GM23338 (cell line): ENCODE results near the gene ICAM5. TPM values are rescaled to one million over a fixed set of nuclear protein-coding genes. Genes with fewer than 3 reads are reported as not detected.
"Not testable (repeated sequence)": the region's sequence is repeated elsewhere in the genome, so short reads cannot be mapped to it uniquely, and the experiment has no call there.

Source experiments
- ATAC-seq: fragments of 200-7000 bp; cut with Tn5 transposase; 3 replicates; pipeline ENCODE4 v1.9.1; 2020
- DNase-seq: peaks from one replicate; pipeline ENCODE4 v3.0.0-alpha.2; 2015; ENCODE audit warnings: low spot score
- H2AFZ ChIP-seq: fragments of 200-600 bp; sonication (generic); 2 replicates; pipeline ENCODE4 v1.8.0; 2016; ENCODE audit warnings: antibody characterized with exemption, mild to moderate bottlenecking, moderate library complexity
- H3F3A ChIP-seq: fragments of 200-600 bp; sonication (generic); replicated peaks from 2 replicates; pipeline ENCODE4 v1.8.0; 2017; ENCODE audit warnings: antibody characterized with exemption, mixed run types, low read depth
- H3K27ac ChIP-seq: fragments of 200-600 bp; sonication (generic); 2 replicates; pipeline ENCODE4 v1.6.1; 2016; ENCODE audit warnings: low read depth
- H3K27me3 ChIP-seq: fragments of 200-600 bp; sonication (generic); 2 replicates; pipeline ENCODE4 v1.8.0; 2016; ENCODE audit warnings: mild to moderate bottlenecking, mixed run types, moderate library complexity; ENCODE audit not compliant: insufficient read depth
- H3K36me3 ChIP-seq: fragments of 200-600 bp; sonication (generic); 2 replicates; pipeline ENCODE4 v1.8.0; 2016; ENCODE audit warnings: mild to moderate bottlenecking; ENCODE audit not compliant: insufficient read depth
- H3K4me1 ChIP-seq: fragments of 200-600 bp; sonication (generic); 2 replicates; pipeline ENCODE4 v1.8.0; 2016; ENCODE audit warnings: mild to moderate bottlenecking, moderate library complexity; ENCODE audit not compliant: insufficient read depth
- H3K4me2 ChIP-seq: fragments of 200-600 bp; sonication (generic); 2 replicates; pipeline ENCODE4 v1.7.1; 2017; ENCODE audit warnings: mixed run types
- H3K4me3 ChIP-seq: fragments of 200-600 bp; sonication (generic); 2 replicates; pipeline ENCODE4 v1.6.1; 2016; ENCODE audit warnings: mixed run types
- H3K79me2 ChIP-seq: fragments of 200-600 bp; sonication (generic); replicated peaks from 2 replicates; pipeline ENCODE4 v1.8.0; 2017; ENCODE audit warnings: mild to moderate bottlenecking; ENCODE audit not compliant: insufficient read depth
- H3K9me2 ChIP-seq: fragments of 200-600 bp; sonication (generic); 2 replicates; pipeline ENCODE4 v1.8.0; 2017; ENCODE audit not compliant: insufficient read depth
- H4K20me1 ChIP-seq: fragments of 200-600 bp; sonication (generic); replicated peaks from 2 replicates; pipeline ENCODE4 v1.8.0; 2017; ENCODE audit warnings: mild to moderate bottlenecking; ENCODE audit not compliant: insufficient read depth
- H3K27ac Mint-ChIP-seq: 2 replicates; pipeline ENCODE4 v1.8.0; 2020; ENCODE audit warnings: inconsistent platforms, mild to moderate bottlenecking, moderate library complexity, mixed read lengths
- H3K27me3 Mint-ChIP-seq: 3 replicates; pipeline ENCODE4 v1.8.0; 2022; ENCODE audit warnings: low read depth, mild to moderate bottlenecking, moderate library complexity, mixed read lengths, inconsistent platforms; ENCODE audit not compliant: insufficient read depth, poor library complexity
- H3K36me3 Mint-ChIP-seq: 3 replicates; pipeline ENCODE4 v1.8.0; 2021; ENCODE audit warnings: low read depth, mild to moderate bottlenecking, inconsistent platforms, moderate library complexity, mixed read lengths
- H3K4me1 Mint-ChIP-seq: 3 replicates; pipeline ENCODE4 v1.8.0; 2020; ENCODE audit warnings: mild to moderate bottlenecking, inconsistent platforms, mixed read lengths
- H3K4me3 Mint-ChIP-seq: 3 replicates; pipeline ENCODE4 v1.8.0; 2021; ENCODE audit warnings: moderate library complexity, mild to moderate bottlenecking, inconsistent platforms, mixed read lengths
- H3K9me3 Mint-ChIP-seq: 3 replicates; pipeline ENCODE4 v1.8.0; 2020; ENCODE audit warnings: moderate library complexity, mild to moderate bottlenecking, inconsistent platforms, mixed read lengths
- EZH2phosphoT487 ChIP-seq: fragments of 200-600 bp; sonication (generic); IDR thresholded peaks from one replicate; pipeline ENCODE4 v1.8.1; 2018; ENCODE audit warnings: antibody characterized with exemption; ENCODE audit not compliant: unreplicated experiment
- NANOG ChIP-seq: IDR thresholded peaks from 2 replicates; pipeline ENCODE4 v1.6.1; 2016; ENCODE audit warnings: antibody characterized with exemption, borderline replicate concordance
- POLR2AphosphoS5 ChIP-seq: IDR thresholded peaks from 2 replicates; pipeline ENCODE4 v1.6.1; 2016; ENCODE audit warnings: antibody characterized with exemption, low read depth
- REST ChIP-seq: IDR thresholded peaks from one replicate; pipeline ENCODE4 v1.6.1; 2018; ENCODE audit warnings: antibody characterized with exemption; ENCODE audit not compliant: unreplicated experiment
- ZNF331 ChIP-seq: fragments of 250-450 bp; sonication (Bioruptor Pico); IDR thresholded peaks from 2 replicates; pipeline ENCODE4 v1.5.0; 2020; ENCODE audit warnings: low read depth, mild to moderate bottlenecking, moderate library complexity
- polyA plus RNA-seq: library from polyadenylated mRNA; unstranded; fragments of >200 nt; fragmentation: Nextera tagmentation; extraction: Ambion mirVana; gene quantifications from 2 replicates; pipeline ENCODE4 v1.2.1, GENCODE V29; 2016
- total RNA-seq: library from RNA; depleted of rRNA; stranded (reverse); fragments of >200 nt; shearing (Covaris generic); gene quantifications from 2 replicates; pipeline ENCODE4 v1.2.3, GENCODE V29; 2014
- TF ChIP-seq, protein P1 (sequence below), 2 experiments: fragments of 200-600 bp in 1 of 2; sonication (generic) in 1 of 2; conservative IDR thresholded peaks; 2 replicates each; pipeline versions ENCODE4 v1.5.1 to v1.6.1; 2016 to 2017; ENCODE audit warnings: antibody characterized with exemption in 2 of 2, low read depth in 2 of 2, mild to moderate bottlenecking in 2 of 2, moderate library complexity in 1 of 2

The ICAM5 gene
- total and polyA plus RNA-seq, 2 experiments from 2014 or later: 0.47 to 4.6 TPM

- peaks cover 19% of the 10 kb centered on the region for H3K27me3 Mint-ChIP-seq
- H2AFZ ChIP-seq: no peak overlapping the region
- H3K27ac ChIP-seq: no peak overlapping the region
These were observed 45.7 kb downstream of the ICAM5 start for GRCh38 chr19:10335352-10335985.

GRCh38 chr19:10336725-10337124 is 47.0 kb downstream of the ICAM5 start:
- Histone ChIP-seq H3K4me1 (peaks cover 32% of the 10 kb centered on the region; the same call in 1 of the 2 replicates), H3K79me2 (peaks cover 15% of the 10 kb centered on the region), H4K20me1 (peaks cover 10% of the 10 kb centered on the region)
- Mint-ChIP-seq H3K4me1 (peaks cover 25% of the 10 kb centered on the region), H3K27me3 (peaks cover 19% of the 10 kb centered on the region)
- not testable (repeated sequence) for H3K27me3 ChIP-seq, H3F3A ChIP-seq, H3K4me3 Mint-ChIP-seq, H3K36me3 Mint-ChIP-seq, H3K4me3 ChIP-seq, H3K4me2 ChIP-seq, H3K27ac Mint-ChIP-seq, H3K36me3 ChIP-seq, H2AFZ ChIP-seq, H3K27ac ChIP-seq, H3K9me3 Mint-ChIP-seq, H3K9me2 ChIP-seq, ATAC-seq, DNase-seq

More at GRCh38 chr19:10335352-10335985, 45.7 kb downstream of the ICAM5 start:
- peak overlapping the region; percentile 93 for H3K4me2 ChIP-seq
- peaks cover 6% of the 10 kb centered on the region; the same call in 1 of the 2 replicates for H3F3A ChIP-seq
- peaks cover 10% of the 10 kb centered on the region for H4K20me1 ChIP-seq
- H3K27ac Mint-ChIP-seq: no peak overlapping the region
- H3K4me3 ChIP-seq: peak overlapping the region; percentile 99
- H3K4me1 ChIP-seq: peaks cover 32% of the 10 kb centered on the region; the same call in 1 of the 2 replicates
- DNase-seq: peak; percentile 52
- H3K9me2 ChIP-seq: no peaks in the 10 kb centered on the region
- H3K4me3 Mint-ChIP-seq: peak overlapping the region; percentile 98
- peaks cover 21% of the 10 kb centered on the region for H3K4me1 Mint-ChIP-seq
- H3K36me3 ChIP-seq: no peaks in the 10 kb centered on the region
- H3K79me2 ChIP-seq: peaks cover 25% of the 10 kb centered on the region
- TF ChIP-seq, protein P1, sequence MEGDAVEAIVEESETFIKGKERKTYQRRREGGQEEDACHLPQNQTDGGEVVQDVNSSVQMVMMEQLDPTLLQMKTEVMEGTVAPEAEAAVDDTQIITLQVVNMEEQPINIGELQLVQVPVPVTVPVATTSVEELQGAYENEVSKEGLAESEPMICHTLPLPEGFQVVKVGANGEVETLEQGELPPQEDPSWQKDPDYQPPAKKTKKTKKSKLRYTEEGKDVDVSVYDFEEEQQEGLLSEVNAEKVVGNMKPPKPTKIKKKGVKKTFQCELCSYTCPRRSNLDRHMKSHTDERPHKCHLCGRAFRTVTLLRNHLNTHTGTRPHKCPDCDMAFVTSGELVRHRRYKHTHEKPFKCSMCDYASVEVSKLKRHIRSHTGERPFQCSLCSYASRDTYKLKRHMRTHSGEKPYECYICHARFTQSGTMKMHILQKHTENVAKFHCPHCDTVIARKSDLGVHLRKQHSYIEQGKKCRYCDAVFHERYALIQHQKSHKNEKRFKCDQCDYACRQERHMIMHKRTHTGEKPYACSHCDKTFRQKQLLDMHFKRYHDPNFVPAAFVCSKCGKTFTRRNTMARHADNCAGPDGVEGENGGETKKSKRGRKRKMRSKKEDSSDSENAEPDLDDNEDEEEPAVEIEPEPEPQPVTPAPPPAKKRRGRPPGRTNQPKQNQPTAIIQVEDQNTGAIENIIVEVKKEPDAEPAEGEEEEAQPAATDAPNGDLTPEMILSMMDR (conservative IDR thresholded peaks at IDR 0.05; ENCODE audit: low read depth in 2 of 2): peak; percentile 0 to 46; a peak in 2 of 4 replicates
- no peak for TF ChIP-seq NANOG
- peaks cover 6% of the 10 kb centered on the region; the same call in 2 of the 3 replicates for H3K36me3 Mint-ChIP-seq
- H3K9me3 Mint-ChIP-seq: no peaks in the 10 kb centered on the region; the same call in 2 of the 3 replicates
- ATAC-seq: peak; percentile 22
- no peaks in the 10 kb centered on the region for H3K27me3 ChIP-seq

- Mint-ChIP-seq H3K27me3 (peaks cover 11% of the 10 kb centered on the region), H3K4me1 (peaks cover 19% of the 10 kb centered on the region), H3K4me3 (no peak overlapping the region), H3K27ac (peak overlapping the region; percentile 2; the same call in 1 of the 2 replicates), H3K36me3 (no peaks in the 10 kb centered on the region), H3K9me3 (no peaks in the 10 kb centered on the region; the same call in 2 of the 3 replicates)
- Histone ChIP-seq H3K79me2 (no peaks in the 10 kb centered on the region), H3F3A (peaks cover 6% of the 10 kb centered on the region; the same call in 1 of the 2 replicates), H3K4me2 (peak overlapping the region; percentile 62), H2AFZ (peak overlapping the region; percentile 81), H3K36me3 (no peaks in the 10 kb centered on the region), H3K27ac (no peak overlapping the region), H3K4me3 (no peak overlapping the region), H3K4me1 (peaks cover 23% of the 10 kb centered on the region; the same call in 1 of the 2 replicates), H3K27me3 (no peaks in the 10 kb centered on the region), H4K20me1 (no peaks in the 10 kb centered on the region), H3K9me2 (no peaks in the 10 kb centered on the region)
- no peak for ATAC-seq
- no peak for DNase-seq
- TF ChIP-seq EZH2phosphoT487: no peak
- TF ChIP-seq ZNF331: no peak
- TF ChIP-seq, protein P1 (conservative IDR thresholded peaks at IDR 0.05; ENCODE audit: low read depth in 2 of 2): no peak
- TF ChIP-seq NANOG: no peak
- no peak for TF ChIP-seq REST
- no peak for TF ChIP-seq POLR2AphosphoS5
These were observed 49.2 kb downstream of the ICAM5 start for GRCh38 chr19:10338940-10339339.
